Measurements from ENCODE around the gene CYS1.

DNA sequence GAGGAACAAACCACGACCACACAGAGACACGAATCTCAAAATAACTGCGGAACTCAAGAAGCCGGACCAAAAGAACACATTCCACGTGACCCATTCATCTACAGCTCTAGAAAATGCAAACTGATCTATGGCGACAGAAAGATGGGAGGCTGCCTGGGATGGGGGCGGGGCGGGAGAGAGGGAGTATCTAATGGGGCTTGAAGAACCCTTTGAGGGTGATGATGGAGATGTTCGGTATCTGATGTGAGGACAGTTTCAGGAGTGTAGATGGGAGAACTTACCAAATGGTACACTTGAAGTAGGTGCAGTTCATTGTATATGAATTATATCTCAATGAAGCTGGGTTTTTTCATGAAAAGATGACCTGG lies 71.4 kb downstream of the CYS1 start:
- TF ChIP-seq POLR2A (IDR thresholded peaks at IDR 0.05; ENCODE audit: extremely low read depth, insufficient read length): no peak
- TF ChIP-seq, protein P1, sequence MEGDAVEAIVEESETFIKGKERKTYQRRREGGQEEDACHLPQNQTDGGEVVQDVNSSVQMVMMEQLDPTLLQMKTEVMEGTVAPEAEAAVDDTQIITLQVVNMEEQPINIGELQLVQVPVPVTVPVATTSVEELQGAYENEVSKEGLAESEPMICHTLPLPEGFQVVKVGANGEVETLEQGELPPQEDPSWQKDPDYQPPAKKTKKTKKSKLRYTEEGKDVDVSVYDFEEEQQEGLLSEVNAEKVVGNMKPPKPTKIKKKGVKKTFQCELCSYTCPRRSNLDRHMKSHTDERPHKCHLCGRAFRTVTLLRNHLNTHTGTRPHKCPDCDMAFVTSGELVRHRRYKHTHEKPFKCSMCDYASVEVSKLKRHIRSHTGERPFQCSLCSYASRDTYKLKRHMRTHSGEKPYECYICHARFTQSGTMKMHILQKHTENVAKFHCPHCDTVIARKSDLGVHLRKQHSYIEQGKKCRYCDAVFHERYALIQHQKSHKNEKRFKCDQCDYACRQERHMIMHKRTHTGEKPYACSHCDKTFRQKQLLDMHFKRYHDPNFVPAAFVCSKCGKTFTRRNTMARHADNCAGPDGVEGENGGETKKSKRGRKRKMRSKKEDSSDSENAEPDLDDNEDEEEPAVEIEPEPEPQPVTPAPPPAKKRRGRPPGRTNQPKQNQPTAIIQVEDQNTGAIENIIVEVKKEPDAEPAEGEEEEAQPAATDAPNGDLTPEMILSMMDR (IDR thresholded peaks at IDR 0.05; ENCODE audit: low read depth, low read length): no peak
- TF ChIP-seq, protein P2, sequence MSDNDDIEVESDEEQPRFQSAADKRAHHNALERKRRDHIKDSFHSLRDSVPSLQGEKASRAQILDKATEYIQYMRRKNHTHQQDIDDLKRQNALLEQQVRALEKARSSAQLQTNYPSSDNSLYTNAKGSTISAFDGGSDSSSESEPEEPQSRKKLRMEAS (IDR thresholded peaks at IDR 0.05; ENCODE audit: low read depth, low read length): no peak

All from NB4 (cell line).